ENCODE data around the gene RASL10B.

Gene RASL10B

DNA sequence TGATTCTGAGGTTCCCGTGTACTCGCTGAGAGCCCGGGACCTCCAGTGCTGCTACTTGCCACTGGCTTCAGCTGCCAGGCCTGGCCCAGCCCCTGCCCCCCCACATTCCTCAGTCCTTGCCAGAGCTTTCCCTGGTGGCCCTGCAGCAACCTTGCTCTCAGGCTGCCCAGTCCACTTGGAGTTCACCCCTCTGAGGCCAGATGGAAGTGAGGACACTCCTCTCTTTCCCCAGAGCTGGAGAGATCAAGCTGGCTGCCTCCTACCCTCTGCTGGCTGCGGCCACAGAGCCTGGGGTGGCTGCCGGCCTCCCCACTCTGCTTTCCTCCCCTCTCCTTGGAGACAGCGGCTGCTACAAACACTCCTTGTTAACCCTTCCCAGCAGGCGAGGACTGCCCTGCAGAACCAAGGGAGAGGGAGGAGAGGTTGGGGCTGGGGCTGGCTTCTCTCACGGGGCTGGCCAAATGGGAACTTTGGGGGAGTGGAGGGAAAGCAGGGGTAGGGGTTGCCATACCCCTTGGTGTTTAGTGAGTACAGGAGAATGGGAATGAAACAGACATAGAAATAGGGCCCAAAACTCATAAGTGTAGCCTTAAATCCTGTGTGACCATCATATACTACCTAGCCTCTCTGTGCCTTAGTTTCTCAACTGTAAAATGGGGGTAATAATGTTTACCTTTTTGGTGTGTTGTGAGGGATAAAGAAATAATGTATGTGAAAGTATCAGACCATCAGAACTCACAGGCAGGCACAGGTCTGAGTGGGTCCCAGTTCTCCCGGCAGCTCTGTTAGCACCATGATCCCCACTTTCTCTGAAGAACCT is 21.7 kb downstream of the RASL10B start, which contains the start of gene GAS2L2:
GAS2L2 (minus strand) TSS at position 295 of the 820 bp plus-strand sequence. CDS start 389 bp downstream, outside the sequence.
- peaks cover 9 to 26% of the 10 kb centered on the region in 2 donors for H3K4me1 Mint-ChIP-seq
- H3K4me3 Mint-ChIP-seq = no peak within 1 kb of the TSS
- no peaks in the 10 kb centered on the region for H3K36me3 Mint-ChIP-seq
- no peak for DNase-seq
- ATAC-seq (replicated peaks) = no peak
- H3K9me3 Mint-ChIP-seq = no peaks in the 10 kb centered on the region
- H3K27me3 Mint-ChIP-seq = peaks cover 49 to 57% of the 10 kb centered on the region in 2 donors
- no peak within 1 kb of the TSS for H3K27ac Mint-ChIP-seq

GRCh38 chr17:35757243-35757642 is 25.8 kb downstream of the RASL10B start:
- no peak overlapping the region for H3K4me3 Mint-ChIP-seq
- peaks cover 2 to 6% of the 10 kb centered on the region in 2 donors for H3K4me1 Mint-ChIP-seq
- no peaks in the 10 kb centered on the region for H3K9me3 Mint-ChIP-seq
- ATAC-seq (replicated peaks) = no peak
- H3K27ac Mint-ChIP-seq = no peak overlapping the region
- DNase-seq = no peak
- H3K36me3 Mint-ChIP-seq = no peaks in the 10 kb centered on the region
- peaks cover 11 to 16% of the 10 kb centered on the region in 2 donors for H3K27me3 Mint-ChIP-seq

GRCh38 chr17:35760587-35760986 is 29.1 kb downstream of the RASL10B start, which contains the start of gene C17orf50:
Gene C17orf50 (plus strand): TSS chr17:35760887. CDS start chr17:35760942, 55 bp downstream.
- Mint-ChIP-seq H3K4me1 (peaks cover 11 to 16% of the 10 kb centered on the region in 2 donors), H3K27me3 (no peaks in the 10 kb centered on the region), H3K9me3 (no peaks in the 10 kb centered on the region), H3K4me3 (no peak within 1 kb of the TSS), H3K27ac (no peak within 1 kb of the TSS), H3K36me3 (no peaks in the 10 kb centered on the region)
- no peak for DNase-seq
- no peak for ATAC-seq (replicated peaks)

- H3K4me1 Mint-ChIP-seq = peaks cover 8 to 11% of the 10 kb centered on the region in 2 donors
- H3K27ac Mint-ChIP-seq = no peak overlapping the region
- DNase-seq = no peak
- no peaks in the 10 kb centered on the region for H3K36me3 Mint-ChIP-seq
- no peaks in the 10 kb centered on the region for H3K9me3 Mint-ChIP-seq
- no peak overlapping the region for H3K4me3 Mint-ChIP-seq
- H3K27me3 Mint-ChIP-seq = no peaks in the 10 kb centered on the region
- no peak for ATAC-seq (replicated peaks)
These were observed 30.2 kb downstream of the RASL10B start for GRCh38 chr17:35761601-35762000.

DNA sequence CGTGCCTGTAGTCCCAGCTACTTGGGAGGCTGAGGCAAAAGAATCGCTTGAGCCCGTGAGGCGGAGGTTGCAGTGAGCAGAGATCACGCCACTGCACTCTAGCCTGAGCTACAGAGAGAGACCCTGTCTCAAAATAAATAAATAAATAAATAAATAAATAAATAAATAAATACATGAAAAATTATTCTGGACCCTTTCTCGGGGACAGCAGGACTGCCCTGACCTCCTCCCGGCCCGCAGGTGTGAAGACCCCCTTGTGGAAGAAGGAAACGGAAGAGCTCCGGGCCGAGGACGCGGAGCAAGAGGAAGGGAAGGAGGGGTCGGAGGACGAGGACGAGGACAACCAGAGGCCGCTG is 32.3 kb downstream of the RASL10B start:
- H3K9me3 Mint-ChIP-seq = no peaks in the 10 kb centered on the region
- DNase-seq = no peak
- peak overlapping the region; percentile 87 to 90 for H3K4me3 Mint-ChIP-seq
- no peaks in the 10 kb centered on the region for H3K36me3 Mint-ChIP-seq
- H3K27me3 Mint-ChIP-seq = peaks cover 4 to 14% of the 10 kb centered on the region in 2 donors
- H3K4me1 Mint-ChIP-seq = peaks cover 8 to 11% of the 10 kb centered on the region in 2 donors
- ATAC-seq (replicated peaks) = no peak
- no peak overlapping the region for H3K27ac Mint-ChIP-seq

GRCh38 chr17:35764123-35764991 is 32.9 kb downstream of the RASL10B start:
- H3K36me3 Mint-ChIP-seq = no peaks in the 10 kb centered on the region
- no peaks in the 10 kb centered on the region for H3K9me3 Mint-ChIP-seq
- DNase-seq = peak; percentile 86

GRCh38 chr17:35765086-35765710 is 33.8 kb downstream of the RASL10B start:
- peak overlapping the region; percentile 87 to 90 for H3K4me3 Mint-ChIP-seq
- DNase-seq = no peak
- H3K27ac Mint-ChIP-seq = peak overlapping the region; percentile 25
- no peaks in the 10 kb centered on the region for H3K9me3 Mint-ChIP-seq
- H3K27me3 Mint-ChIP-seq = peaks cover 7 to 20% of the 10 kb centered on the region in 2 donors
- no peaks in the 10 kb centered on the region for H3K36me3 Mint-ChIP-seq
- H3K4me1 Mint-ChIP-seq = peaks cover 8 to 11% of the 10 kb centered on the region in 2 donors
- ATAC-seq (replicated peaks) = no peak

More at GRCh38 chr17:35764123-35764991, 32.9 kb downstream of the RASL10B start:
- Mint-ChIP-seq H3K27me3 (peaks cover 4 to 17% of the 10 kb centered on the region in 2 donors), H3K4me3 (peak overlapping the region; percentile 87 to 90), H3K27ac (peak overlapping the region; percentile 2), H3K4me1 (peaks cover 8 to 11% of the 10 kb centered on the region in 2 donors)
- peak; percentile 92 to 93 for ATAC-seq (replicated peaks)

DNA sequence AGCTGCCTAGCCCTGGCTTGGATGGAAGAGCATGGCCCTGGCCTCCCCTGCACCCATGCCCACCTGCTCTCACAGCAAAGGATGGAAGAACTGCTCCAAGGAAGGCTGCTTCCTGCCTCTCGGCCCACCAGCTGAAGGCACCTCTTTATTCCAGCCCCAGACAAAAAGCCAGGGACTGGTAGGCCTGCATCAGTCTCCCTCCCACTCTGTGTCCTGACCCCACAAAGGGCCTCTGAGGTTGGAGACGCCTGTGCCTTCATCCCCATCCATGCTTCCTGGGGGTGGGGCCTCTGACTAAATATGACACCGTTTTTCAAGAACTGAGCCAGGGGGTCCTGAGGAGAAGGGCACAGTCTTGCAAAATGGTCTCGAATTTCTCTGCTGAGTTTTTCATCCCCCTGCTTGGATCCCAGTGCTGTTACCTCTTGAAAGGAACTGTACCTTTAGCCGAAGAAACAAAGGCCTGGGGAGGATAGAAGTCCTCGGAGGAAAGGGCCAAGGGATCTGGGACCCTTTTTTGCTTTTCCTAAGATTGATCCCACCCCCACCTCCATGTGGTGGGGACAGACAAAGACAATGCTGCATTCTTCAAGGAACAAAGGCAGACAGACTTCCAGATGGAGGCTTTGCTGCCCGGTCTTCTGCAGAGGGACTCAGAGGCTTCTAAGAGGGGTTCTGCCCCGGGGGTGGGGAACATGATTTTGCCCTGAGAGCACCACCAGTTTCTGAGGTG is 34.5 kb downstream of the RASL10B start:
- peaks cover 7 to 20% of the 10 kb centered on the region in 2 donors for H3K27me3 Mint-ChIP-seq
- no peak for DNase-seq
- no peaks in the 10 kb centered on the region for H3K36me3 Mint-ChIP-seq
- no peak for ATAC-seq (replicated peaks)
- H3K4me1 Mint-ChIP-seq = peaks cover 8 to 11% of the 10 kb centered on the region in 2 donors
- no peak overlapping the region for H3K4me3 Mint-ChIP-seq
- H3K9me3 Mint-ChIP-seq = no peaks in the 10 kb centered on the region
- no peak overlapping the region for H3K27ac Mint-ChIP-seq

- H3K9me3 Mint-ChIP-seq = no peaks in the 10 kb centered on the region
- DNase-seq (no peak), ATAC-seq (replicated peaks) (no peak)
- peaks cover 7 to 20% of the 10 kb centered on the region in 2 donors for H3K27me3 Mint-ChIP-seq
- H3K4me3 Mint-ChIP-seq = no peak overlapping the region
- H3K4me1 Mint-ChIP-seq = peaks cover 8 to 11% of the 10 kb centered on the region in 2 donors
- H3K27ac Mint-ChIP-seq = no peak overlapping the region
- H3K36me3 Mint-ChIP-seq = no peaks in the 10 kb centered on the region
These were observed 35.0 kb downstream of the RASL10B start for GRCh38 chr17:35766489-35766877.

DNA sequence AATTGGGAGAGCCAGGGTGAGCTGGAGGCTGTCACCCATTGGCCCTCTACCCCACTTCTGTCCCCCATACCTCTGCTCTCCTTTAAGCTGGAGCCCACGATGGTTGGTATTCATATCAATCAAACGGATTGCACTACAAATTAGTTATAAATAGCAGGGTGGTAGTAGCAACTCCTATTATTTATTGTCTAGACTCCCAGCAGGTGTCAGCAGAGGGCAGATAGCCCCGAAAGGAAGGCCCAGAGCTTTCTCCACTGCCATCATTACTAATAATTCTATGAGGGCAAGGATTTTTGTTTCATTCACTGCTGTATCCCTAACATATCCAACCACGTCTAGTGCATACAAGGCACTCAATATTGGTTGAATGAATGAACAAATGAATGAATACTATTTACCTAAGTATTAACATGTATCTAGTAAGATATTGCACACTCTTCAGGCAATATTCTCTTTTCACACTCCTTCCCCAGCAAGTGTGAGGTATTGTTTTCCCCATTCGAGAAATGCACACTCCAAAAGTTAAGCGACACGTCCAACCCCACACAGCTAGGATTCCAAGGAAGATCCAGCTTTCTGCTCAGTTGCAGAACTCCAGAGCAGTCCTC is 35.6 kb downstream of the RASL10B start:
- Mint-ChIP-seq H3K27ac (no peak overlapping the region), H3K9me3 (no peaks in the 10 kb centered on the region), H3K4me3 (no peak overlapping the region), H3K4me1 (peaks cover 8 to 11% of the 10 kb centered on the region in 2 donors), H3K27me3 (peaks cover 10 to 20% of the 10 kb centered on the region in 2 donors), H3K36me3 (no peaks in the 10 kb centered on the region)
- DNase-seq (no peak), ATAC-seq (replicated peaks) (no peak)

DNA sequence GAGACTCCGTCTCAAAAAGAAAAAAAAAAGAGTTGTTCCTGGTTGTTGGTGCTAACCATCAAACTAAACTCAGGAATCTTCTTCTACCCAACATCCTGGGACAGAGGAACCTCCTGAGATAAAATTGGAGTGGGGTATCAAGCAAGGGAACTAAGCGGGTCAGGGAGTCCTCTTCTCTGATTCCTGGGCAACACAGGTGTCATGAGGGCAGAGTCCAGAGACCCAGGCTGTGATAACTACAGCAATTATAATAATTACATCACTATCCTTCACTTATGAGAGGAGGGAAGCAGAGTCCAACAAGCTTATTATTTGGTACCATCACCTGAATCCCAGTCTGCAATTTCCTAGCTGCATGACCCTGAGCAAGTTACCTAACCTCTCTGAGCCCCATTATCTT is 37.4 kb downstream of the RASL10B start:
- Mint-ChIP-seq H3K36me3 (no peaks in the 10 kb centered on the region), H3K27me3 (peaks cover 18 to 20% of the 10 kb centered on the region in 2 donors), H3K4me3 (no peak overlapping the region), H3K27ac (no peak overlapping the region), H3K9me3 (no peaks in the 10 kb centered on the region), H3K4me1 (peaks cover 8 to 11% of the 10 kb centered on the region in 2 donors)
- no peak for DNase-seq
- no peak for ATAC-seq (replicated peaks)

GRCh38 chr17:35769895-35770486 is 38.6 kb downstream of the RASL10B start:
- DNase-seq (no peak), ATAC-seq (replicated peaks) (no peak)
- H3K9me3 Mint-ChIP-seq = no peaks in the 10 kb centered on the region
- H3K27ac Mint-ChIP-seq = peak overlapping the region; percentile 20
- peaks cover 2 to 3% of the 10 kb centered on the region in 2 donors for H3K4me1 Mint-ChIP-seq
- H3K4me3 Mint-ChIP-seq = no peak overlapping the region
- H3K27me3 Mint-ChIP-seq = peaks cover 20 to 26% of the 10 kb centered on the region in 2 donors
- no peaks in the 10 kb centered on the region for H3K36me3 Mint-ChIP-seq

- Mint-ChIP-seq H3K27ac (no peak overlapping the region), H3K9me3 (no peaks in the 10 kb centered on the region), H3K4me3 (no peak overlapping the region), H3K36me3 (no peaks in the 10 kb centered on the region), H3K27me3 (peaks cover 11 to 23% of the 10 kb centered on the region in 2 donors), H3K4me1 (no peaks in the 10 kb centered on the region)
- no peak for DNase-seq
- no peak for ATAC-seq (replicated peaks)
These were observed 41.7 kb downstream of the RASL10B start for GRCh38 chr17:35773129-35773528.
